ENCODE measurements around the gene LIN28B.
A peak's percentile ranks its signal among the peaks of the same experiment; 100 is the strongest.
"Not testable (repeated sequence)": the region's sequence is repeated elsewhere in the genome, so short reads cannot be mapped to it uniquely, and the experiment has no call there.

LIN28B gene

GRCh38 chr6:105013459-105013858 lies 56.6 kb downstream of the LIN28B start:
- DNase-seq (ENCODE audit: low read depth in 2 of 2) = not testable (repeated sequence)

- no peak for DNase-seq (ENCODE audit: low read depth in 2 of 2)
Observed at GRCh38 chr6:105014448-105014847, 57.5 kb downstream of the LIN28B start.

GRCh38 chr6:105014954-105015353 lies 58.0 kb downstream of the LIN28B start:
- DNase-seq (ENCODE audit: low read depth in 2 of 2) = no peak

- peak; percentile 44 for DNase-seq (ENCODE audit: low read depth in 2 of 2)
Observed at GRCh38 chr6:105015482-105015881, 58.6 kb downstream of the LIN28B start.

- no peak for DNase-seq (ENCODE audit: low read depth in 2 of 2)
Observed at GRCh38 chr6:105019285-105019684, 62.4 kb downstream of the LIN28B start.

GRCh38 chr6:105021399-105021798 lies 64.5 kb downstream of the LIN28B start:
- no peak for DNase-seq (ENCODE audit: low read depth in 2 of 2)

- DNase-seq (ENCODE audit: low read depth in 2 of 2) = no peak
Observed at GRCh38 chr6:105022416-105022815, 65.5 kb downstream of the LIN28B start.

- no peak for DNase-seq (ENCODE audit: low read depth in 2 of 2)
Observed at GRCh38 chr6:105024803-105025202, 67.9 kb downstream of the LIN28B start.

- DNase-seq (ENCODE audit: low read depth in 2 of 2) = no peak
Observed at GRCh38 chr6:105028898-105029297, 72.0 kb downstream of the LIN28B start.

GRCh38 chr6:105029581-105029980 lies 72.7 kb downstream of the LIN28B start:
- DNase-seq (ENCODE audit: low read depth in 2 of 2) = no peak

GRCh38 chr6:105034470-105034869 lies 77.6 kb downstream of the LIN28B start:
- DNase-seq (ENCODE audit: low read depth in 2 of 2) = no peak

GRCh38 chr6:105035299-105035698 lies 78.4 kb downstream of the LIN28B start:
- DNase-seq (ENCODE audit: low read depth in 2 of 2) = no peak

GRCh38 chr6:105036351-105036750 lies 79.4 kb downstream of the LIN28B start:
- no peak for DNase-seq (ENCODE audit: low read depth in 2 of 2)

GRCh38 chr6:105038259-105038658 lies 81.4 kb downstream of the LIN28B start:
- no peak for DNase-seq (ENCODE audit: low read depth in 2 of 2)

- DNase-seq (ENCODE audit: low read depth in 2 of 2) = no peak
Observed at GRCh38 chr6:105041880-105042279, 85.0 kb downstream of the LIN28B start.

- DNase-seq (ENCODE audit: low read depth in 2 of 2) = no peak
Observed at GRCh38 chr6:105042648-105043047, 85.7 kb downstream of the LIN28B start.

GRCh38 chr6:105043979-105044378 lies 87.1 kb downstream of the LIN28B start:
- DNase-seq (ENCODE audit: low read depth in 2 of 2) = no peak

- DNase-seq (ENCODE audit: low read depth in 2 of 2) = peak in 1 of 2 experiments; percentile 6
Observed at GRCh38 chr6:105045526-105045925, 88.6 kb downstream of the LIN28B start.

GRCh38 chr6:105051941-105052471 lies 95.1 kb downstream of the LIN28B start:
- peak; percentile 20 to 37 for DNase-seq (ENCODE audit: low read depth in 2 of 2)

GRCh38 chr6:105056646-105057045 lies 99.7 kb downstream of the LIN28B start:
- no peak for DNase-seq (ENCODE audit: low read depth in 2 of 2)

GRCh38 chr6:105057160-105057559 lies 100.3 kb downstream of the LIN28B start:
- DNase-seq (ENCODE audit: low read depth in 2 of 2) = no peak

- DNase-seq (ENCODE audit: low read depth in 2 of 2) = no peak
Observed at GRCh38 chr6:105058316-105058715, 101.4 kb downstream of the LIN28B start.

- no peak for DNase-seq (ENCODE audit: low read depth in 2 of 2)
Observed at GRCh38 chr6:105058846-105059245, 101.9 kb downstream of the LIN28B start.

- DNase-seq (ENCODE audit: low read depth in 2 of 2) = no peak
Observed at GRCh38 chr6:105066233-105066632, 109.3 kb downstream of the LIN28B start.

All from fibroblast of skin of left quadriceps (primary cell).